GM12801 (cell line): ENCODE measurements around the gene MELTF.

Source experiments
- CTCF ChIP-seq: IDR thresholded peaks from one replicate; pipeline ENCODE4 v1.5.1; 2011; ENCODE audit warnings: control low read depth; ENCODE audit not compliant: insufficient read length; ENCODE audit errors: extremely low read depth

MELTF gene

GRCh38 chr3:196970547-196971093 is 59.0 kb downstream of the MELTF start:
- TF ChIP-seq CTCF = no peak

- TF ChIP-seq CTCF = no peak
These were observed 59.7 kb downstream of the MELTF start for GRCh38 chr3:196969660-196970546.

- no peak for TF ChIP-seq CTCF
These were observed 60.4 kb downstream of the MELTF start for GRCh38 chr3:196969134-196969659.

- TF ChIP-seq CTCF = no peak
These were observed 61.1 kb downstream of the MELTF start, which contains the start of gene PIGZ for GRCh38 chr3:196968233-196969133. Gene PIGZ, minus strand, starts transcription at chr3:196968833. Its CDS starts 16,802 bp downstream, at chr3:196952031.

- no peak for TF ChIP-seq CTCF
These were observed 62.0 kb downstream of the MELTF start for GRCh38 chr3:196967412-196968232.

- no peak for TF ChIP-seq CTCF
These were observed 62.9 kb downstream of the MELTF start for GRCh38 chr3:196966526-196967401.
